GM23338 (cell line): ENCODE measurements around the gene KCNJ4. TPM values are rescaled to one million over a fixed set of nuclear protein-coding genes. Genes with fewer than 3 reads are reported as not detected.
A peak's percentile ranks its signal among the peaks of the same experiment; 100 is the strongest.

Source experiments
- ATAC-seq: fragments of 200-7000 bp; cut with Tn5 transposase; 3 replicates; pipeline ENCODE4 v1.9.1; 2020
- DNase-seq: peaks from one replicate; pipeline ENCODE4 v3.0.0-alpha.2; 2015; ENCODE audit warnings: low spot score
- H2AFZ ChIP-seq: fragments of 200-600 bp; sonication (generic); 2 replicates; pipeline ENCODE4 v1.8.0; 2016; ENCODE audit warnings: antibody characterized with exemption, mild to moderate bottlenecking, moderate library complexity
- H3F3A ChIP-seq: fragments of 200-600 bp; sonication (generic); replicated peaks from 2 replicates; pipeline ENCODE4 v1.8.0; 2017; ENCODE audit warnings: antibody characterized with exemption, mixed run types, low read depth
- H3K27ac ChIP-seq: fragments of 200-600 bp; sonication (generic); 2 replicates; pipeline ENCODE4 v1.6.1; 2016; ENCODE audit warnings: low read depth
- H3K27me3 ChIP-seq: fragments of 200-600 bp; sonication (generic); 2 replicates; pipeline ENCODE4 v1.8.0; 2016; ENCODE audit warnings: mild to moderate bottlenecking, mixed run types, moderate library complexity; ENCODE audit not compliant: insufficient read depth
- H3K36me3 ChIP-seq: fragments of 200-600 bp; sonication (generic); 2 replicates; pipeline ENCODE4 v1.8.0; 2016; ENCODE audit warnings: mild to moderate bottlenecking; ENCODE audit not compliant: insufficient read depth
- H3K4me1 ChIP-seq: fragments of 200-600 bp; sonication (generic); 2 replicates; pipeline ENCODE4 v1.8.0; 2016; ENCODE audit warnings: mild to moderate bottlenecking, moderate library complexity; ENCODE audit not compliant: insufficient read depth
- H3K4me2 ChIP-seq: fragments of 200-600 bp; sonication (generic); 2 replicates; pipeline ENCODE4 v1.7.1; 2017; ENCODE audit warnings: mixed run types
- H3K4me3 ChIP-seq: fragments of 200-600 bp; sonication (generic); 2 replicates; pipeline ENCODE4 v1.6.1; 2016; ENCODE audit warnings: mixed run types
- H3K79me2 ChIP-seq: fragments of 200-600 bp; sonication (generic); replicated peaks from 2 replicates; pipeline ENCODE4 v1.8.0; 2017; ENCODE audit warnings: mild to moderate bottlenecking; ENCODE audit not compliant: insufficient read depth
- H3K9me2 ChIP-seq: fragments of 200-600 bp; sonication (generic); 2 replicates; pipeline ENCODE4 v1.8.0; 2017; ENCODE audit not compliant: insufficient read depth
- H4K20me1 ChIP-seq: fragments of 200-600 bp; sonication (generic); replicated peaks from 2 replicates; pipeline ENCODE4 v1.8.0; 2017; ENCODE audit warnings: mild to moderate bottlenecking; ENCODE audit not compliant: insufficient read depth
- H3K27ac Mint-ChIP-seq: 2 replicates; pipeline ENCODE4 v1.8.0; 2020; ENCODE audit warnings: inconsistent platforms, mild to moderate bottlenecking, moderate library complexity, mixed read lengths
- H3K27me3 Mint-ChIP-seq: 3 replicates; pipeline ENCODE4 v1.8.0; 2022; ENCODE audit warnings: low read depth, mild to moderate bottlenecking, moderate library complexity, mixed read lengths, inconsistent platforms; ENCODE audit not compliant: insufficient read depth, poor library complexity
- H3K36me3 Mint-ChIP-seq: 3 replicates; pipeline ENCODE4 v1.8.0; 2021; ENCODE audit warnings: low read depth, mild to moderate bottlenecking, inconsistent platforms, moderate library complexity, mixed read lengths
- H3K4me1 Mint-ChIP-seq: 3 replicates; pipeline ENCODE4 v1.8.0; 2020; ENCODE audit warnings: mild to moderate bottlenecking, inconsistent platforms, mixed read lengths
- H3K4me3 Mint-ChIP-seq: 3 replicates; pipeline ENCODE4 v1.8.0; 2021; ENCODE audit warnings: moderate library complexity, mild to moderate bottlenecking, inconsistent platforms, mixed read lengths
- H3K9me3 Mint-ChIP-seq: 3 replicates; pipeline ENCODE4 v1.8.0; 2020; ENCODE audit warnings: moderate library complexity, mild to moderate bottlenecking, inconsistent platforms, mixed read lengths
- CREB1 ChIP-seq: fragments of 250-450 bp; sonication (Bioruptor Pico); IDR thresholded peaks from 2 replicates; pipeline ENCODE4 v1.5.0; 2020; ENCODE audit warnings: low read depth, mild to moderate bottlenecking, moderate library complexity
- EZH2 ChIP-seq: fragments of 200-600 bp; sonication (generic); IDR thresholded peaks from one replicate; pipeline ENCODE4 v1.8.0; 2017; ENCODE audit warnings: antibody characterized with exemption, mild to moderate bottlenecking, low read depth; ENCODE audit not compliant: unreplicated experiment
- EZH2phosphoT487 ChIP-seq: fragments of 200-600 bp; sonication (generic); IDR thresholded peaks from one replicate; pipeline ENCODE4 v1.8.1; 2018; ENCODE audit warnings: antibody characterized with exemption; ENCODE audit not compliant: unreplicated experiment
- NANOG ChIP-seq: IDR thresholded peaks from 2 replicates; pipeline ENCODE4 v1.6.1; 2016; ENCODE audit warnings: antibody characterized with exemption, borderline replicate concordance
- POLR2AphosphoS5 ChIP-seq: IDR thresholded peaks from 2 replicates; pipeline ENCODE4 v1.6.1; 2016; ENCODE audit warnings: antibody characterized with exemption, low read depth
- STAT1 ChIP-seq: IDR thresholded peaks from one replicate; pipeline ENCODE4 v1.6.1; 2016; ENCODE audit warnings: antibody characterized with exemption; ENCODE audit not compliant: unreplicated experiment
- ZNF114 ChIP-seq: fragments of 250-450 bp; sonication (Bioruptor Pico); IDR thresholded peaks from 2 replicates; pipeline ENCODE4 v1.5.0; 2020; ENCODE audit warnings: mild to moderate bottlenecking, moderate library complexity
- ZNF331 ChIP-seq: fragments of 250-450 bp; sonication (Bioruptor Pico); IDR thresholded peaks from 2 replicates; pipeline ENCODE4 v1.5.0; 2020; ENCODE audit warnings: low read depth, mild to moderate bottlenecking, moderate library complexity
- polyA plus RNA-seq: library from polyadenylated mRNA; unstranded; fragments of >200 nt; fragmentation: Nextera tagmentation; extraction: Ambion mirVana; gene quantifications from 2 replicates; pipeline ENCODE4 v1.2.1, GENCODE V29; 2016
- total RNA-seq: library from RNA; depleted of rRNA; stranded (reverse); fragments of >200 nt; shearing (Covaris generic); gene quantifications from 2 replicates; pipeline ENCODE4 v1.2.3, GENCODE V29; 2014
- TF ChIP-seq, protein P1 (sequence below): fragments of 250-450 bp; sonication (Bioruptor Pico); IDR thresholded peaks from 2 replicates; pipeline ENCODE4 v1.5.0; 2020; ENCODE audit warnings: mild to moderate bottlenecking, moderate library complexity
- TF ChIP-seq, protein P2 (sequence below), 2 experiments: fragments of 200-600 bp in 1 of 2; sonication (generic) in 1 of 2; conservative IDR thresholded peaks; 2 replicates each; pipeline versions ENCODE4 v1.5.1 to v1.6.1; 2016 to 2017; ENCODE audit warnings: antibody characterized with exemption in 2 of 2, low read depth in 2 of 2, mild to moderate bottlenecking in 2 of 2, moderate library complexity in 1 of 2
- TF ChIP-seq, protein P3 (sequence below): IDR thresholded peaks from 2 replicates; pipeline ENCODE4 v1.6.1; 2016; ENCODE audit warnings: antibody characterized with exemption
- TF ChIP-seq, protein P4 (sequence below): IDR thresholded peaks from one replicate; pipeline ENCODE4 v1.6.1; 2018; ENCODE audit warnings: antibody characterized with exemption; ENCODE audit not compliant: unreplicated experiment

The KCNJ4 gene
- total and polyA plus RNA-seq, 2 experiments from 2014 or later, result 0.23 to 1.3 TPM

DNA sequence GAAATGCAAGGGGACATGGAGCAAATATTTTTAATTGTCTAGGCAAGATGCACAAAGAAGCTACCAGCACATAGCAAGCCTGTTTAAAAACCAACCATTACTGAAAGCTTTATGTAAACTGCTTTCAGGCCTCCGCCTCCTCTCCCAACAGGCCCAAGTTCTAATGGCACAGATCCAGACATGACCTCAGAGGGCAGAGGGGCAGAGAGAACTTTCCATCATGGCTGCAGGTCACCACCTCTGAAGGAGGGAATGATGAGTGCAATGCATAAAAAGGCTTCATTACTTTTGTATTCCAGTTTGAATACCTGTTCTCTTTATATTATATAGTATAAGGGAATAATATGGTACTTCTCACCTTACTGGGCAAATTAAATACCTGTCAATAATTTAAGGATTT lies 35.9 kb upstream of the KCNJ4 start (continued):
- TF ChIP-seq, protein P1, sequence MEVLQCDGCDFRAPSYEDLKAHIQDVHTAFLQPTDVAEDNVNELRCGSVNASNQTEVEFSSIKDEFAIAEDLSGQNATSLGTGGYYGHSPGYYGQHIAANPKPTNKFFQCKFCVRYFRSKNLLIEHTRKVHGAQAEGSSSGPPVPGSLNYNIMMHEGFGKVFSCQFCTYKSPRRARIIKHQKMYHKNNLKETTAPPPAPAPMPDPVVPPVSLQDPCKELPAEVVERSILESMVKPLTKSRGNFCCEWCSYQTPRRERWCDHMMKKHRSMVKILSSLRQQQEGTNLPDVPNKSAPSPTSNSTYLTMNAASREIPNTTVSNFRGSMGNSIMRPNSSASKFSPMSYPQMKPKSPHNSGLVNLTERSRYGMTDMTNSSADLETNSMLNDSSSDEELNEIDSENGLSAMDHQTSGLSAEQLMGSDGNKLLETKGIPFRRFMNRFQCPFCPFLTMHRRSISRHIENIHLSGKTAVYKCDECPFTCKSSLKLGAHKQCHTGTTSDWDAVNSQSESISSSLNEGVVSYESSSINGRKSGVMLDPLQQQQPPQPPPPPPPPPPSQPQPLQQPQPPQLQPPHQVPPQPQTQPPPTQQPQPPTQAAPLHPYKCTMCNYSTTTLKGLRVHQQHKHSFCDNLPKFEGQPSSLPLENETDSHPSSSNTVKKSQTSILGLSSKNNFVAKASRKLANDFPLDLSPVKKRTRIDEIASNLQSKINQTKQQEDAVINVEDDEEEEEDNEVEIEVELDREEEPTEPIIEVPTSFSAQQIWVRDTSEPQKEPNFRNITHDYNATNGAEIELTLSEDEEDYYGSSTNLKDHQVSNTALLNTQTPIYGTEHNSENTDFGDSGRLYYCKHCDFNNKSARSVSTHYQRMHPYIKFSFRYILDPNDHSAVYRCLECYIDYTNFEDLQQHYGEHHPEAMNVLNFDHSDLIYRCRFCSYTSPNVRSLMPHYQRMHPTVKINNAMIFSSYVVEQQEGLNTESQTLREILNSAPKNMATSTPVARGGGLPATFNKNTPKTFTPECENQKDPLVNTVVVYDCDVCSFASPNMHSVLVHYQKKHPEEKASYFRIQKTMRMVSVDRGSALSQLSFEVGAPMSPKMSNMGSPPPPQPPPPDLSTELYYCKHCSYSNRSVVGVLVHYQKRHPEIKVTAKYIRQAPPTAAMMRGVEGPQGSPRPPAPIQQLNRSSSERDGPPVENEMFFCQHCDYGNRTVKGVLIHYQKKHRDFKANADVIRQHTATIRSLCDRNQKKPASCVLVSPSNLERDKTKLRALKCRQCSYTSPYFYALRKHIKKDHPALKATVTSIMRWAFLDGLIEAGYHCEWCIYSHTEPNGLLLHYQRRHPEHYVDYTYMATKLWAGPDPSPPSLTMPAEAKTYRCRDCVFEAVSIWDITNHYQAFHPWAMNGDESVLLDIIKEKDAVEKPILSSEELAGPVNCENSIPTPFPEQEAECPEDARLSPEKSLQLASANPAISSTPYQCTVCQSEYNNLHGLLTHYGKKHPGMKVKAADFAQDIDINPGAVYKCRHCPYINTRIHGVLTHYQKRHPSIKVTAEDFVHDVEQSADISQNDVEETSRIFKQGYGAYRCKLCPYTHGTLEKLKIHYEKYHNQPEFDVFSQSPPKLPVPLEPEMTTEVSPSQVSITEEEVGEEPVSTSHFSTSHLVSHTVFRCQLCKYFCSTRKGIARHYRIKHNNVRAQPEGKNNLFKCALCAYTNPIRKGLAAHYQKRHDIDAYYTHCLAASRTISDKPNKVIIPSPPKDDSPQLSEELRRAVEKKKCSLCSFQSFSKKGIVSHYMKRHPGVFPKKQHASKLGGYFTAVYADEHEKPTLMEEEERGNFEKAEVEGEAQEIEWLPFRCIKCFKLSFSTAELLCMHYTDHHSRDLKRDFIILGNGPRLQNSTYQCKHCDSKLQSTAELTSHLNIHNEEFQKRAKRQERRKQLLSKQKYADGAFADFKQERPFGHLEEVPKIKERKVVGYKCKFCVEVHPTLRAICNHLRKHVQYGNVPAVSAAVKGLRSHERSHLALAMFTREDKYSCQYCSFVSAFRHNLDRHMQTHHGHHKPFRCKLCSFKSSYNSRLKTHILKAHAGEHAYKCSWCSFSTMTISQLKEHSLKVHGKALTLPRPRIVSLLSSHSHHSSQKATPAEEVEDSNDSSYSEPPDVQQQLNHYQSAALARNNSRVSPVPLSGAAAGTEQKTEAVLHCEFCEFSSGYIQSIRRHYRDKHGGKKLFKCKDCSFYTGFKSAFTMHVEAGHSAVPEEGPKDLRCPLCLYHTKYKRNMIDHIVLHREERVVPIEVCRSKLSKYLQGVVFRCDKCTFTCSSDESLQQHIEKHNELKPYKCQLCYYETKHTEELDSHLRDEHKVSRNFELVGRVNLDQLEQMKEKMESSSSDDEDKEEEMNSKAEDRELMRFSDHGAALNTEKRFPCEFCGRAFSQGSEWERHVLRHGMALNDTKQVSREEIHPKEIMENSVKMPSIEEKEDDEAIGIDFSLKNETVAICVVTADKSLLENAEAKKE (CRISPR knock-in tag), result no peak
- TF ChIP-seq EZH2phosphoT487 (no peak), STAT1 (no peak), POLR2AphosphoS5 (no peak), ZNF331 (no peak)

DNA sequence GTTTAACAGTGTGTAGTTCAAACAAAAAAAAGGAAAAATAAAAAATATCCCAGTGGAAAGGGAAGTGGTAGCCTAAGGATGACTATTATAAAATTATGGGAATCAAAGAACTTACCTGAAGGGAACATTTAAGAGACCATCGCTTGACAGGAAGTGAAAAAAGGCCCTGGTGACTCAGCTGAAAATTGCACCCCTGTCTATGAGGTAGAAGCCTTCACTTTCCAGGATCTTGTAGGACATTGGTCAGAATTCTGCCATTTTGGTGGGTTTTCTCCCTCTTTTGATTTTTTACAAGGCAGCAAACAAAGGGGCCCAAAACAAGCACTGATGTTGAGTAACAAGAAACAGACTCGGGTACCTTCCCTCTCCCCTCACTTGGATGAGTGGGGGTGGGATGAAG lies 35.5 kb upstream of the KCNJ4 start:
- peaks cover 89% of the 10 kb centered on the region for H3K36me3 ChIP-seq
- no peaks in the 10 kb centered on the region for H3K9me2 ChIP-seq
- Mint-ChIP-seq H3K4me3 (peak overlapping the region; percentile 18; the same call in 1 of the 3 replicates), H3K9me3 (no peaks in the 10 kb centered on the region), H3K27ac (peak overlapping the region; percentile 96), H3K27me3 (peaks cover 10% of the 10 kb centered on the region), H3K4me1 (peaks cover 47% of the 10 kb centered on the region), H3K36me3 (peaks cover 97% of the 10 kb centered on the region)
- peaks cover 41% of the 10 kb centered on the region for H3K79me2 ChIP-seq
- ATAC-seq (no peak), DNase-seq (no peak)
- no peak overlapping the region for H3K4me2 ChIP-seq
- peak overlapping the region; percentile 87 for H3K27ac ChIP-seq
- H3K27me3 ChIP-seq, result no peaks in the 10 kb centered on the region
- peaks cover 35% of the 10 kb centered on the region; the same call in 1 of the 2 replicates for H3F3A ChIP-seq
- peaks cover 12% of the 10 kb centered on the region for H3K4me1 ChIP-seq
- peaks cover 27% of the 10 kb centered on the region for H4K20me1 ChIP-seq
- H3K4me3 ChIP-seq, result no peak overlapping the region
- no peak overlapping the region for H2AFZ ChIP-seq
- no peak for TF ChIP-seq EZH2
- no peak for TF ChIP-seq POLR2AphosphoS5
- no peak for TF ChIP-seq ZNF331
- no peak for TF ChIP-seq NANOG
- TF ChIP-seq, protein P2, sequence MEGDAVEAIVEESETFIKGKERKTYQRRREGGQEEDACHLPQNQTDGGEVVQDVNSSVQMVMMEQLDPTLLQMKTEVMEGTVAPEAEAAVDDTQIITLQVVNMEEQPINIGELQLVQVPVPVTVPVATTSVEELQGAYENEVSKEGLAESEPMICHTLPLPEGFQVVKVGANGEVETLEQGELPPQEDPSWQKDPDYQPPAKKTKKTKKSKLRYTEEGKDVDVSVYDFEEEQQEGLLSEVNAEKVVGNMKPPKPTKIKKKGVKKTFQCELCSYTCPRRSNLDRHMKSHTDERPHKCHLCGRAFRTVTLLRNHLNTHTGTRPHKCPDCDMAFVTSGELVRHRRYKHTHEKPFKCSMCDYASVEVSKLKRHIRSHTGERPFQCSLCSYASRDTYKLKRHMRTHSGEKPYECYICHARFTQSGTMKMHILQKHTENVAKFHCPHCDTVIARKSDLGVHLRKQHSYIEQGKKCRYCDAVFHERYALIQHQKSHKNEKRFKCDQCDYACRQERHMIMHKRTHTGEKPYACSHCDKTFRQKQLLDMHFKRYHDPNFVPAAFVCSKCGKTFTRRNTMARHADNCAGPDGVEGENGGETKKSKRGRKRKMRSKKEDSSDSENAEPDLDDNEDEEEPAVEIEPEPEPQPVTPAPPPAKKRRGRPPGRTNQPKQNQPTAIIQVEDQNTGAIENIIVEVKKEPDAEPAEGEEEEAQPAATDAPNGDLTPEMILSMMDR (conservative IDR thresholded peaks at IDR 0.05; ENCODE audit: low read depth in 2 of 2), result no peak
- TF ChIP-seq, protein P3, sequence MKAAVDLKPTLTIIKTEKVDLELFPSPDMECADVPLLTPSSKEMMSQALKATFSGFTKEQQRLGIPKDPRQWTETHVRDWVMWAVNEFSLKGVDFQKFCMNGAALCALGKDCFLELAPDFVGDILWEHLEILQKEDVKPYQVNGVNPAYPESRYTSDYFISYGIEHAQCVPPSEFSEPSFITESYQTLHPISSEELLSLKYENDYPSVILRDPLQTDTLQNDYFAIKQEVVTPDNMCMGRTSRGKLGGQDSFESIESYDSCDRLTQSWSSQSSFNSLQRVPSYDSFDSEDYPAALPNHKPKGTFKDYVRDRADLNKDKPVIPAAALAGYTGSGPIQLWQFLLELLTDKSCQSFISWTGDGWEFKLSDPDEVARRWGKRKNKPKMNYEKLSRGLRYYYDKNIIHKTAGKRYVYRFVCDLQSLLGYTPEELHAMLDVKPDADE, result no peak
- no peak for TF ChIP-seq STAT1
- no peak for TF ChIP-seq EZH2phosphoT487
- TF ChIP-seq CREB1 (CRISPR knock-in tag), result no peak
- no peak for TF ChIP-seq ZNF114 (CRISPR knock-in tag)
- TF ChIP-seq, protein P4, sequence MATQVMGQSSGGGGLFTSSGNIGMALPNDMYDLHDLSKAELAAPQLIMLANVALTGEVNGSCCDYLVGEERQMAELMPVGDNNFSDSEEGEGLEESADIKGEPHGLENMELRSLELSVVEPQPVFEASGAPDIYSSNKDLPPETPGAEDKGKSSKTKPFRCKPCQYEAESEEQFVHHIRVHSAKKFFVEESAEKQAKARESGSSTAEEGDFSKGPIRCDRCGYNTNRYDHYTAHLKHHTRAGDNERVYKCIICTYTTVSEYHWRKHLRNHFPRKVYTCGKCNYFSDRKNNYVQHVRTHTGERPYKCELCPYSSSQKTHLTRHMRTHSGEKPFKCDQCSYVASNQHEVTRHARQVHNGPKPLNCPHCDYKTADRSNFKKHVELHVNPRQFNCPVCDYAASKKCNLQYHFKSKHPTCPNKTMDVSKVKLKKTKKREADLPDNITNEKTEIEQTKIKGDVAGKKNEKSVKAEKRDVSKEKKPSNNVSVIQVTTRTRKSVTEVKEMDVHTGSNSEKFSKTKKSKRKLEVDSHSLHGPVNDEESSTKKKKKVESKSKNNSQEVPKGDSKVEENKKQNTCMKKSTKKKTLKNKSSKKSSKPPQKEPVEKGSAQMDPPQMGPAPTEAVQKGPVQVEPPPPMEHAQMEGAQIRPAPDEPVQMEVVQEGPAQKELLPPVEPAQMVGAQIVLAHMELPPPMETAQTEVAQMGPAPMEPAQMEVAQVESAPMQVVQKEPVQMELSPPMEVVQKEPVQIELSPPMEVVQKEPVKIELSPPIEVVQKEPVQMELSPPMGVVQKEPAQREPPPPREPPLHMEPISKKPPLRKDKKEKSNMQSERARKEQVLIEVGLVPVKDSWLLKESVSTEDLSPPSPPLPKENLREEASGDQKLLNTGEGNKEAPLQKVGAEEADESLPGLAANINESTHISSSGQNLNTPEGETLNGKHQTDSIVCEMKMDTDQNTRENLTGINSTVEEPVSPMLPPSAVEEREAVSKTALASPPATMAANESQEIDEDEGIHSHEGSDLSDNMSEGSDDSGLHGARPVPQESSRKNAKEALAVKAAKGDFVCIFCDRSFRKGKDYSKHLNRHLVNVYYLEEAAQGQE, result no peak
